SK-N-SH (cell line): Measurements from ENCODE around the gene PXMP4. TPM values are rescaled to one million over a fixed set of nuclear protein-coding genes. Genes with fewer than 3 reads are reported as not detected.

Experiments
- CTCF ChIA-PET: fragments of 300-600, 350-600 bp; formaldehyde crosslinking; extraction: SDS; loops from one replicate; lab custom pipeline; 2021; lab: Yijun Ruan, JAX
- POLR2A ChIA-PET: fragments of 350-600 bp; sonication (Branson Sonifier 250); formaldehyde crosslinking; extraction: SDS; loops from one replicate; lab custom pipeline; 2020; ENCODE audit warnings: antibody characterized with exemption, inconsistent platforms; lab: Yijun Ruan, JAX
- DNase-seq: peaks from one replicate; pipeline ENCODE4 v3.0.0; 2012
- H2AFZ ChIP-seq: fragments of 200-600 bp; sonication (generic); 2 replicates; pipeline ENCODE4 v1.8.1; 2016; ENCODE audit warnings: antibody characterized with exemption, mild to moderate bottlenecking, low read depth
- H3F3A ChIP-seq: fragments of 200-600 bp; sonication (generic); replicated peaks from 2 replicates; pipeline ENCODE3; 2016; ENCODE audit warnings: antibody characterized with exemption, mild to moderate bottlenecking; ENCODE audit not compliant: insufficient read depth
- H3K27ac ChIP-seq, 2 experiments: fragments of 200-500 bp in 1 of 2; fragments of 200-600 bp in 1 of 2; sonication (Bioruptor generic) in 1 of 2; sonication (generic), shearing (Covaris generic) in 1 of 2; 2 replicates each; pipeline versions ENCODE4 v1.5.1 to v1.6.1; 2014 to 2016; ENCODE audit warnings: low read depth in 2 of 2, inconsistent platforms in 1 of 2, low read length in 1 of 2, mild to moderate bottlenecking in 1 of 2, mixed read lengths in 1 of 2
- H3K27me3 ChIP-seq: fragments of 200-600 bp; sonication (generic), shearing (Covaris generic); 2 replicates; pipeline ENCODE4 v1.6.1; 2016; ENCODE audit warnings: mixed run types; ENCODE audit not compliant: insufficient read depth
- H3K36me3 ChIP-seq, 2 experiments: fragments of 200-500 bp in 1 of 2; fragments of 200-600 bp in 1 of 2; sonication (Bioruptor generic) in 1 of 2; sonication (generic) in 1 of 2; replicated peaks in 1 of 2; 2 replicates each; pipeline versions ENCODE3 to v1.5.1; 2014 to 2016; ENCODE audit warnings: low read length in 1 of 2, mild to moderate bottlenecking in 1 of 2; ENCODE audit not compliant: insufficient read depth in 2 of 2, control insufficient read depth in 1 of 2
- H3K4me1 ChIP-seq, 2 experiments: fragments of 200-500 bp in 1 of 2; fragments of 200-600 bp in 1 of 2; sonication (Bioruptor generic) in 1 of 2; sonication (generic), shearing (Covaris generic) in 1 of 2; 2 replicates each; pipeline versions ENCODE4 v1.5.1 to v1.6.1; 2014 to 2016; ENCODE audit warnings: low read depth in 1 of 2, low read length in 1 of 2, mixed run types in 1 of 2; ENCODE audit not compliant: insufficient read depth in 2 of 2, control insufficient read depth in 1 of 2
- H3K4me2 ChIP-seq: fragments of 200-600 bp; sonication (generic), shearing (Covaris generic); 2 replicates; pipeline ENCODE4 v1.6.1; 2017; ENCODE audit warnings: mixed run types
- H3K4me3 ChIP-seq, 2 experiments: fragments of 200-500 bp in 1 of 2; fragments of 200-600 bp in 1 of 2; sonication (Bioruptor generic) in 1 of 2; sonication (generic), shearing (Covaris generic) in 1 of 2; 2 replicates each; pipeline versions ENCODE4 v1.5.1 to v1.8.1; 2014 to 2016; ENCODE audit warnings: low read depth in 2 of 2, inconsistent platforms in 1 of 2, low read length in 1 of 2, mild to moderate bottlenecking in 1 of 2, mixed read lengths in 1 of 2, moderate library complexity in 1 of 2
- H3K79me2 ChIP-seq: fragments of 200-600 bp; sonication (generic); 2 replicates; pipeline ENCODE4 v1.8.1; 2017; ENCODE audit warnings: mild to moderate bottlenecking; ENCODE audit not compliant: insufficient read depth
- H3K9ac ChIP-seq: fragments of 200-600 bp; sonication (generic); 2 replicates; pipeline ENCODE4 v1.6.1; 2017; ENCODE audit warnings: mixed run types
- H3K9me2 ChIP-seq: fragments of 200-600 bp; sonication (generic); 2 replicates; pipeline ENCODE4 v1.6.1; 2017; ENCODE audit warnings: mixed run types
- H3K9me3 ChIP-seq: fragments of 200-600 bp; sonication (generic); 2 replicates; pipeline ENCODE4 v1.6.1; 2017; ENCODE audit warnings: mixed run types, mild to moderate bottlenecking, moderate library complexity
- H4K20me1 ChIP-seq: fragments of 200-600 bp; sonication (generic); 2 replicates; pipeline ENCODE4 v1.6.1; 2017; ENCODE audit warnings: mild to moderate bottlenecking, mixed run types; ENCODE audit not compliant: insufficient read depth
- CHD2 ChIP-seq: fragments of 150-350 bp; IDR thresholded peaks from 2 replicates; pipeline ENCODE4 v1.6.1; 2018; ENCODE audit warnings: low read length; ENCODE audit not compliant: partially characterized antibody
- ELF1 ChIP-seq: IDR thresholded peaks from 2 replicates; pipeline ENCODE4 v1.4.0; 2012
- FOXJ3 ChIP-seq: sonication (generic); formaldehyde crosslinking; IDR thresholded peaks from 2 replicates; pipeline ENCODE4 v1.5.1; 2020; ENCODE audit warnings: mild to moderate bottlenecking, missing genetic modification reagents
- FOXM1 ChIP-seq: IDR thresholded peaks from 2 replicates; pipeline ENCODE4 v1.4.0; 2012; ENCODE audit warnings: low read depth, mild to moderate bottlenecking
- NFIC ChIP-seq: IDR thresholded peaks from 2 replicates; pipeline ENCODE4 v1.4.0; 2012; ENCODE audit warnings: borderline replicate concordance
- NRF1 ChIP-seq: IDR thresholded peaks from 2 replicates; pipeline ENCODE4 v1.6.1; 2012; ENCODE audit warnings: low read depth, mild to moderate bottlenecking, low read length
- RCOR1 ChIP-seq: fragments of 150-350 bp; IDR thresholded peaks from 2 replicates; pipeline ENCODE4 v1.6.1; 2017; ENCODE audit warnings: antibody characterized with exemption, low read length
- TCF12 ChIP-seq: IDR thresholded peaks from 2 replicates; pipeline ENCODE4 v1.4.0; 2012
- YY1 ChIP-seq: IDR thresholded peaks from 2 replicates; pipeline ENCODE4 v1.4.0; 2012; ENCODE audit warnings: low read depth, mild to moderate bottlenecking
- WGBS: methylation state at CpG from one replicate; pipeline ENCODE4 v1.1.6; 2017; ENCODE audit warnings: low lambda C conversion rate; 5-methylcytosine and 5-hydroxymethylcytosine counted together
- polyA plus RNA-seq, 3 experiments: library from polyadenylated mRNA; depleted of rRNA; stranded (reverse); fragments of >200 nt; gene quantifications; 2 replicates each; pipeline ENCODE4 v1.2.3, GENCODE V29; 2012
- TF ChIP-seq, protein P1 (sequence below): IDR thresholded peaks from 2 replicates; pipeline ENCODE4; 2012
- TF ChIP-seq, protein P2 (sequence below): IDR thresholded peaks from 2 replicates; pipeline ENCODE4 v1.6.1; 2012; ENCODE audit warnings: mild to moderate bottlenecking, low read depth, low read length, moderate library complexity
- TF ChIP-seq, protein P3 (sequence below): IDR thresholded peaks from 2 replicates; pipeline ENCODE4 v1.4.0; 2012; ENCODE audit warnings: low read depth
- TF ChIP-seq, protein P4 (sequence below): fragments of 150-350 bp; IDR thresholded peaks from 2 replicates; pipeline ENCODE4 v1.6.1; 2016; ENCODE audit warnings: mild to moderate bottlenecking, low read depth, low read length

The PXMP4 gene
- polyA plus RNA-seq, 1 of the 3 experiments (the other 2 are of a cell fraction): 5.6 TPM

DNA sequence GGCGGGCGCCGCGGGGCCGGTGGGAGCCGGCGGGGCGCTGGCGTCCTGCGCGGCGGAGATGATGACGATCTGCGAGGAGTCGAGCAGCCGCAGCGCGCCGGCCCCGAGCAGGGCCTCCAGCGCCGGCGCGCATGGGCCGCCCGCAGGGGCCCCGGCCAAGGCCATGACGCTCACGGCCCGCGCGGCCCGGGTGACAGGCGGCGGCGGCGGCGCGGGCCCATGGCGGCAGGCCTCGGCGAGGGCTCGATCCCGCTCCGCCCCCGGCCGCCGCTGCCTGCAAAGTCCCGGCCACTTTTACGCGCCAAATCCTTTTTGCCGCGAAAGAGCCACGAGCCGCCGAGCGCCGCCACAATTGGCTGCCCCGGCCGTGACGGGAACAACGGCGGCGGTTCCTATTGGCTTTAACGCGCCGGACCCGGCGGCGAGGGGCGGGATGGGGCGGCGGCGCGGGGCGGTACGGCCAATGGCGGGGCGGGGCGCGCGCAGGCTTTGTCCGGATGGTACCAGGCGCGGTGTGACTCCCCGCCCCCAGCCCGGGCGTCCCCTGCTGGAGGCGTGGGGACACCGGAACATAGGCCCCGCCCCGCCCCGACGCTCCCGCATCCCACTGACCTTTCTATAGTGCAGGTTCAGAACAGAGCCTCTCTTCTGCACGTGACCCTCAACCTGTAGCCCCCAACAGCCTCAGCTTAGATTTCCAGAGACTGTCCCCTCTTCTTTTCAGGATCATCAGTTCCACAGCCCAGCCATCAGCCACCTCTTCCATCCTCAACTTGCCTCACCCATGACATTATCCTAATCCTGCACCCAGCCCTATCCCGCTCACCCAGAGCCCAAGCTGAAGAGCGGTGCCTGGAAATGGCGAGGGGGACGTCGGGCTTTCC is 33.8 kb downstream of the PXMP4 start, which contains the start of gene E2F1 (continued):
- TF ChIP-seq YY1 (no peak), NFIC (no peak), FOXJ3 (CRISPR knock-in tag) (no peak), TCF12 (no peak), RCOR1 (no peak), FOXM1 (no peak)
- TF ChIP-seq, protein P1, sequence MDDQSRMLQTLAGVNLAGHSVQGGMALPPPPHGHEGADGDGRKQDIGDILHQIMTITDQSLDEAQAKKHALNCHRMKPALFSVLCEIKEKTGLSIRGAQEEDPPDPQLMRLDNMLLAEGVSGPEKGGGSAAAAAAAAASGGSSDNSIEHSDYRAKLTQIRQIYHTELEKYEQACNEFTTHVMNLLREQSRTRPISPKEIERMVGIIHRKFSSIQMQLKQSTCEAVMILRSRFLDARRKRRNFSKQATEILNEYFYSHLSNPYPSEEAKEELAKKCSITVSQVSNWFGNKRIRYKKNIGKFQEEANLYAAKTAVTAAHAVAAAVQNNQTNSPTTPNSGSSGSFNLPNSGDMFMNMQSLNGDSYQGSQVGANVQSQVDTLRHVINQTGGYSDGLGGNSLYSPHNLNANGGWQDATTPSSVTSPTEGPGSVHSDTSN: no peak
- TF ChIP-seq, protein P2, sequence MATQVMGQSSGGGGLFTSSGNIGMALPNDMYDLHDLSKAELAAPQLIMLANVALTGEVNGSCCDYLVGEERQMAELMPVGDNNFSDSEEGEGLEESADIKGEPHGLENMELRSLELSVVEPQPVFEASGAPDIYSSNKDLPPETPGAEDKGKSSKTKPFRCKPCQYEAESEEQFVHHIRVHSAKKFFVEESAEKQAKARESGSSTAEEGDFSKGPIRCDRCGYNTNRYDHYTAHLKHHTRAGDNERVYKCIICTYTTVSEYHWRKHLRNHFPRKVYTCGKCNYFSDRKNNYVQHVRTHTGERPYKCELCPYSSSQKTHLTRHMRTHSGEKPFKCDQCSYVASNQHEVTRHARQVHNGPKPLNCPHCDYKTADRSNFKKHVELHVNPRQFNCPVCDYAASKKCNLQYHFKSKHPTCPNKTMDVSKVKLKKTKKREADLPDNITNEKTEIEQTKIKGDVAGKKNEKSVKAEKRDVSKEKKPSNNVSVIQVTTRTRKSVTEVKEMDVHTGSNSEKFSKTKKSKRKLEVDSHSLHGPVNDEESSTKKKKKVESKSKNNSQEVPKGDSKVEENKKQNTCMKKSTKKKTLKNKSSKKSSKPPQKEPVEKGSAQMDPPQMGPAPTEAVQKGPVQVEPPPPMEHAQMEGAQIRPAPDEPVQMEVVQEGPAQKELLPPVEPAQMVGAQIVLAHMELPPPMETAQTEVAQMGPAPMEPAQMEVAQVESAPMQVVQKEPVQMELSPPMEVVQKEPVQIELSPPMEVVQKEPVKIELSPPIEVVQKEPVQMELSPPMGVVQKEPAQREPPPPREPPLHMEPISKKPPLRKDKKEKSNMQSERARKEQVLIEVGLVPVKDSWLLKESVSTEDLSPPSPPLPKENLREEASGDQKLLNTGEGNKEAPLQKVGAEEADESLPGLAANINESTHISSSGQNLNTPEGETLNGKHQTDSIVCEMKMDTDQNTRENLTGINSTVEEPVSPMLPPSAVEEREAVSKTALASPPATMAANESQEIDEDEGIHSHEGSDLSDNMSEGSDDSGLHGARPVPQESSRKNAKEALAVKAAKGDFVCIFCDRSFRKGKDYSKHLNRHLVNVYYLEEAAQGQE: no peak

DNA sequence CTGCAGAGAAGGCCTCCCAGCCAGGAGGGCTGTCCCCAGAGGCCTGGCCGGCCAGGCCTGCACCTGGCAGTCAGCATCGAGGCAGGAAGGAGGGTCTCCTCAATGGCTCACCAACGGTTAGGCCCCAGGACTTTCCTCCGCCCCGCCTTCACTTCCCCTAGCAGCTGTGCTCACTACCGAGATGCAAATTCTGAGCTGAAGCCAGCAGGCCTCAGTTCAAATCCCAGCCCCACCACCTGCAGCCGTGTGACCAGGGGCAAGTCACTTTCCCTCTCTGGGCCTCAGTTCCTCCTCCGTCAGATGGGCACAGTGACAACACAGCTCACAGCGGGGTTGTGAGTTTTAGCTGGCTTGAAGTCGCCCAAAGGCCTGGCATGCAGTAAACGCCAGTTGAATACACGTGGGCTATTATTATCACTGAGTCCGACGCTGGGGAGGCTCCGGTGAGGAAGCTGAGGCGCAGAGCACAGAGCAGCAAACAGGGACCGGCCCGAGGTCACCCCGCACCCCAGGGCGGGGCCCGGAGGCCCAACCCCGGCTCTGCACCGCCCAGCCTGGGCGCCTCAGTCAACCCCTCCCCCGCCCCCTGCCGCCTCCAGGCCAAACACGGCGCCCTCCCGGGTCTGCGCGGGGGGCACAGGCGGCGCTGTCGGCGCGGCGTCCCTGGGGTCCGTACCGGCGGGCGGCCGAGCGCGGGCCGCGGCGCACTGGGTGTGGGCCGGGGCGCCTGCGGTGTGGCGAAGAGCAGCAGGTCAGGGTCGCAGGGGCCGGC is 34.6 kb downstream of the PXMP4 start:
- H3K9me3 ChIP-seq: no peaks in the 10 kb centered on the region
- H3K4me3 ChIP-seq: peak overlapping the region; percentile 61 to 62
- no peaks in the 10 kb centered on the region for H3K27me3 ChIP-seq
- peaks cover 6% of the 10 kb centered on the region; the same call in 1 of the 2 replicates for H4K20me1 ChIP-seq
- TF ChIP-seq ELF1: no peak
- TF ChIP-seq CHD2: peak; percentile 6
- no peak for TF ChIP-seq NRF1
- TF ChIP-seq, protein P3, sequence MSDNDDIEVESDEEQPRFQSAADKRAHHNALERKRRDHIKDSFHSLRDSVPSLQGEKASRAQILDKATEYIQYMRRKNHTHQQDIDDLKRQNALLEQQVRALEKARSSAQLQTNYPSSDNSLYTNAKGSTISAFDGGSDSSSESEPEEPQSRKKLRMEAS: 0 out of 2 replicates have a peak, but pooled peaks have one; percentile 30
- TF ChIP-seq, protein P4, sequence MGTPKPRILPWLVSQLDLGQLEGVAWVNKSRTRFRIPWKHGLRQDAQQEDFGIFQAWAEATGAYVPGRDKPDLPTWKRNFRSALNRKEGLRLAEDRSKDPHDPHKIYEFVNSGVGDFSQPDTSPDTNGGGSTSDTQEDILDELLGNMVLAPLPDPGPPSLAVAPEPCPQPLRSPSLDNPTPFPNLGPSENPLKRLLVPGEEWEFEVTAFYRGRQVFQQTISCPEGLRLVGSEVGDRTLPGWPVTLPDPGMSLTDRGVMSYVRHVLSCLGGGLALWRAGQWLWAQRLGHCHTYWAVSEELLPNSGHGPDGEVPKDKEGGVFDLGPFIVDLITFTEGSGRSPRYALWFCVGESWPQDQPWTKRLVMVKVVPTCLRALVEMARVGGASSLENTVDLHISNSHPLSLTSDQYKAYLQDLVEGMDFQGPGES: no peak
- TF ChIP-seq, all 33 proteins: peak for 2
- DNase-seq: peak; percentile 80
- H3K4me1 ChIP-seq: peaks cover 7 to 19% of the 10 kb centered on the region in 2 experiments; a peak in 2 of 4 replicates
- no peaks in the 10 kb centered on the region for H3K9me2 ChIP-seq
- ChIA-PET CTCF (interaction anchor here (0.6 to 4.5 kb wide), 7 partner anchors 11 to 228 kb away, joined by 3 to 15 read pairs (median 4); partner anchors contain the start of gene ACTL10), POLR2A (interaction anchor here (0.9 to 1.6 kb wide), 6 partner anchors 10 to 46 kb away, joined by 3 to 7 read pairs (median 4); partner anchors contain the start of genes PXMP4 and ZNF341)
- peaks cover 35% of the 10 kb centered on the region for H3K79me2 ChIP-seq
- no peaks in the 10 kb centered on the region for H3F3A ChIP-seq
- peak overlapping the region; percentile 1 to 18; a peak in 1 of 4 replicates for H3K27ac ChIP-seq
- H2AFZ ChIP-seq: peak overlapping the region; percentile 66
- H3K36me3 ChIP-seq: no peaks in the 10 kb centered on the region
- 0% methylated on average over 5 of the region's 53 CpGs for WGBS
- H3K9ac ChIP-seq: peak overlapping the region; percentile 64
- peak overlapping the region; percentile 72 for H3K4me2 ChIP-seq
